COLO668 (cell line): ENCODE measurements around the gene PTN.
"Not testable (repeated sequence)": the region's sequence is repeated elsewhere in the genome, so short reads cannot be mapped to it uniquely, and the experiment has no call there.

Experiments
- DNase-seq: peaks from one replicate; lab custom pipeline; 2025; ENCODE audit not compliant: unreplicated experiment; lab: John Stamatoyannopoulos, UW

The PTN gene

DNA sequence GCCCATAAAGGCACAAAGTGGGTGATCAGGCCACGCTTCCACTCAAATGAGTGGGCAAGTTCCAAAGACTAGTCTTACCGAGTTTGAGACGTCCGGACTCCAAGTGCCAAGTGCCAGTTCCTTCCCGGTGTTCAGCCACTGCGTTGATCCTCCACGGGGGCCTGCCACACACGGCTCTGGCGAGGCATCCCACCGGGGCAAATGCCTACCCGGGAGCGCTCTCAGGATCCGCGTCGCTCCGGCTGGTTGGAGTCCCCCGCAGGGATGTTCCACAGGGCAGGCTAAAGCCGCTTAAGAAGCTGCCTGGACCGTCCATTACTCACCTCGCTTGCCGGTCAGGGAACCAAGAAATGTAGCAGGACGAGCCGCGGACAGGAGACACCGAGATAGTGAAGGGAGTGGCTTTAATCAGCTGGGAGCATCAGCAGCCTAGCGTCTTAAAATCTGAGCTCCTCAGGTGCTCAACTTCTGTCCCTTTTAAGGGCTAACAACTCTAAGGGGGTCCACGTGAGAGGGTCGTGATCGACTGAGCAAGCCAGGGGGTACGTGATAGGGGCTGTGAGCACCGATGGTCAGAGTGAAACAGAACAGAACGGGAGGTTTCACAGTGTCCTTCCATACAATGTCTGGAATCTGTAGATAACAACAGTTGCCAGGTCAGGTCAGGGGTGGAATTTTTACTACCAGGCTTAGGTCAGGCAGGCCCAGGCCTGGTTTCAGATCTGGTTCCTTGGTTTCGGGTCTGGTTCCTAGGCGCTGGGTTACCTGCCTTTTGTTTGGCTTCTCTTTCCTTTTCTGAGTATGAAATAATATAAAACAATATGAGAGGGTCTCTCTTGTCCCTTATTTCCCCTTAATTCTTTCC, 75.3 kb downstream of the PTN start:
- not testable (repeated sequence) for DNase-seq

DNA sequence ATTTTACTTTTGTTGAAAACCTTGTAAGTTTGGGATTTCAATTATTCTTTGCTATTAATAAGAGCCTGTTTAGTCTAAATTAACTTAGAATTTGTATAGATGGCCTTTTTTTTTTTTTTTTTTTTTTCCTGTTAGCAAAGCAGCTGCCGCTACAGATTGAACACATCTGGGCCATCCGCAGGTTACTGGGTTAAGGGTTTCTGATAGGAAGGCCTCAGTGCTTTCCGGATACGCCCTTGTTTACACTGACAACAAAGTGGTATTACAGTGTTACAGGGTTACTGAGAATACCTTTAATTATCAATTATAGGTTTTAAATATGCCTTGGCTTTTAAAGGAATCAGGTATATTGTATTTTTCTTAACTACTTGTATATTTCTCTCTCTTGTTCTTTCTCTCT, 76.8 kb downstream of the PTN start:
- no peak for DNase-seq

DNA sequence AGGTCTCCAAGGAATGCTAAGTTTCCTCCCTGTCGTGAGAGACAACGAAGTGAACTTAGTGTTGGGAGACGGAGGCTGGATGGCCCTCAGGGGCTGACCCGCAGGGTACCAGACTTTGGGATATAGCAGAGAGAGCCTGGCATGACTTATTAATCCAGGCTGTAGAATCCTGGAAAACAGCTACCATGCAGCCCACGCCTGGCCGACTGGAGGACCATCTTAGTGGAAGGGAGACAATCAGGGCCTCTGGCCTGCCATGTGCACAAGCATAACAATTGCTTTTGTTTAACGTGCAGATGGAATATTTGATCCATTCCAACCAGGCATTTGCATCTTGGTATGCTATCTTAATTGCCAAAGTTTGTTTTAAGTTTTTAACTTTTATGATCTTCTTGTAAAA, 78.1 kb downstream of the PTN start:
- DNase-seq: not testable (repeated sequence)

DNA sequence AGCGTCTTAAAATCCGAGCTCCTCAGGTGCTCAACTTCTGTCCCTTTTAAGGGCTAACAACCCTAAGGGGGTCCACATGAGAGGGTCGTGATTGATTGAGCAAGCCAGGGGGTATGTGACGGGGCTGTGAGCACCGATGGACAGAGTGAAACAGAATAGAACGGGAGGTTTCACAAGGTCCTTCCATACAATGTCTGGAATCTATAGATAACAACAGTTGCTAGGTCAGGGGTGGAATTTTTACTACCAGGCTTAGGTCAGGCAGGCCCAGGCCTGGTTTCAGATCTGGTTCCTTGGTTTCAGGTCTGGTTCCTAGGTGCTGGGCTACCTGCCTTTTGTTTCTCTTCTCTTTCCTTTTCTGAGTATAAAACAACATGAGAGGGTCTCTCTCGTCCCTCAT, 80.9 kb downstream of the PTN start:
- no peak for DNase-seq

DNA sequence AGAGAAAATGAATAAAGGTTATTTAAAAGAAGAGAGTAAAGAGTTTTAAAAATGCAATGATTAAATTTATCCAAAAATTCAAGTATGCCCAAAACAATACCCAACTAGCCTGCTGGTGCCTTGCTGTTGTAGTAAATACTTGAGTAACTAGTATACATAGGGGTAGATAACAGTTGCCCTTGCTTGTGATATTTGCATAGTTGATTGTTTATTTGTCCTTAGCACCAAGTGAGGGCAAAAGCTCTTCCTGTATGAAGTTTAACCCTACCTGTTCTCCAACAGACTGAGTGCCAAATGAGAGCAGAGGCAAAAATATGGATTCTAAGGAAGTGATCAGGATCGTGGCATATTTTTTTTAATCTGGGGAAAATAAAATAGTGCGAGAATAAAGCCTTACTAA, 85.0 kb downstream of the PTN start:
- no peak for DNase-seq

DNA sequence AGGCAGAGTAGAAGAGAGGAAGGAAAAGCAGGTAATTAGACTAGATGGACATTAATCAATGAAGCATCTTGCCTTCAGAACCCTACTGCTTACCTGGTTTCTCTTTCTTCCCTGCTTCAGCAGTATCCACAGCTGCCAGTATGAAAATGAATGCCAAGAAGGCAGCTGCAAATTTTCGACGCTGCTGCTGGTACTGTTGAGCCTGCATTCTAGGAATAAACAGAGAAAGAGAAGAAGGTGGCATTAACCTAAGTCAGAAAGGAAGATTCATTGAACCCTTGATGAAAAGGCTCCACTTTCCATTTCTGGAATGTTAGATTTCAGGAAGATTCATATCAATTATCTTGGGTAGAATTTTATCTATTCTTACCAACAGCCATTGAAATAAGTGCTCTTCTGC, 88.8 kb downstream of the PTN start:
- no peak for DNase-seq

DNA sequence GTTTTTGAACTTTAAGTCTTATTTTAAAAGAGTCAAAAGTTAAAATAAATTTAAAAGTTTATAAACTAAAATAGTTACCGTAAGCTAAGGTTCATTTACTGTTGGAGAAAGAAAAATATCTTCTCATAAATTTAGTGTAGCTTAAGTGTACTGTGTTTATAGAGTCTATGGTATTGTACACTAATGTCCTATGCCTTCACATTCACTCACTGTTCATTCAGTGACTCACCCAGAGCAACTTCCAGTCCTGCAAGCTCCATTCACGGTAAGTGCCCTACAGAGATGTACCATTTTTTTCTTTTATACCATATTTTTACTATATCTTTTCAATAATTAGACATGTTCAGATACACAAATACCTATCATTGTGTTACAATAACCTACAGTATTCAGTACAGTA, 97.6 kb downstream of the PTN start:
- DNase-seq: no peak

DNA sequence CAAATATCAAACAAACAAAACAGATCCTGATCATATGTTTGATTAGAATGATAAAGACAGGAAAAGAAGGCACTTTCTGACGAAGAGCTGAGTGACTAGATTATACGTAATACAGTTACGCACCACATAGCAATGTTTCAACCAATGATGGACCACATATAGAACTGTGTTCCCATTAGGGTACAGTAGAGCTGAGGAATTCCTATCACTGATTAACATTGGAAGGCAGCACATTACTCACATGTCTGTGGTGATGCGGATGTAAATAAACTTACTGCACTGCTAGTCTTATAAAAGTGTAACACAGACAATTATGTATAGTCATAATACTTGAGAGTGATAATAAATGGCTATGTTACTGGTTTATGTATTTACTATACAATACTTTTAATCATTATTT, 98.3 kb downstream of the PTN start:
- no peak for DNase-seq

DNA sequence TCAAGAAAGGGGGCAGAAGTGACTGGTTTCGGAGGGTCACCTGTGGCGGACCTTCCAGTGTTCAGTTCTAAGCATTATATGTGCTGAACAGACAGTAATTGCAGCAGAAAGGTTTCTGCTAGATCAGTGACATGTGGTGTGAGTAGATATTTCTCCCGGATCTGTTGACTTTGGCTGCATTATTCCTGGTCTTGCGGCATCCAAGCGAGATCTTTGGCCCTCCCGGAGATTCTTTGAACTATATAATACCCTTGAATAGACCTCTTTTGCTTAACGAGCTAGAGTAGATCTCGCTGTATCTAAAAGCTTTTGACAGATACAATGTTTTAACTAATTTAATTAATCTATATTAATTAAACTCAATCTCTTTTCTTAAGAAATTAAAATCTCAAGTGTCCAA, 99.8 kb downstream of the PTN start:
- no peak for DNase-seq

DNA sequence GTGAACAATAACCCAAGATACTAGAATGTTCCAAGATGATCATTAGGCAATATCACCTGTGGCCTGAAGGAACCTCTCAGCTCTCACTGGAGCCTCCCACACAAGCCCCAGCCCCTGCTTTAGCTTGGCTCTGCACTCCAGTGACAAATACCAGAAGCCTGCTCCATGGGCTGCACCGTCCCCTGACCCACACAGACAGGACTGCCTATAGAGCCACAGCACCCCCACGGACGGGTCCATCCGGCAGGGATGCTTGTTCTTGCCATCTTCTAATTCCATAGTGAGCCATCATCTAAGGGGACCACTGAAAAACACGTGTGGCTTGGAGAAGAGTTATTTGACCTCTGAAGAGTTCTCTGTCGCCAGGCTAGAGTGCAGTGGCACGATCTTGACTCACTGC, 100.9 kb downstream of the PTN start:
- no peak for DNase-seq

DNA sequence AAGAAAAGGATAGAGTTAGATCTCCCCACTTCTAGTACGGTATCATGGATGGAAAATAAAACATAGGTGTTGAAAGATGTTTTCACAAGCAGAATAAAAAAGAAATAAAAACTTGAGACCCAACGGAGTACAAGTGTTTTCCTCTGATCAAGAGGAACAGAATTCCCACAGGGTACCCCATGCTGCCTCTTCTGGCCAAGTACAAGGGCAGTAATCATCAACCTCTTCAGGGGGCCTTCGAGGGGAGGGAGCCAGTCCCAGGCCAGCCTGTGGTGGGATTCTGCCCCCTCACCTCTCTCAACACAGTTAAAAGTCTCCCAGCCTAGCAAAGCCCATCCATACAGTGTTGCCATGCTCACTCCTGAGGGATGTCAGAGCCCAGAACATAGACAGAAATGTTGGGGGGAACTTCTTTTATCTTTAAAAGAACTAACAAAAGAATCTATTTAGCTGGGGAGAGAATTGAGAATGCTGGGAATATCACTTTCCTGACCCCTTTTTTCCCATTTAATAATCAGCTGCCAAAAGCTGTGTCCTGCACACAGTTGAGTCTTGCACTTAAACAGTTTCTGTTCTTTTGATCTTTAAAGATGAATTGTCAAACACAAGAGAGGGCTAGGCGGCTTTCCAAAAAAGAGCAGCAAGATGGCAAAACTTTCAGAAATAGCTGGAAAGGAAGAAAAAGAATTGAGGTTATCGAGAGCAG, 101.7 kb downstream of the PTN start:
- no peak for DNase-seq

DNA sequence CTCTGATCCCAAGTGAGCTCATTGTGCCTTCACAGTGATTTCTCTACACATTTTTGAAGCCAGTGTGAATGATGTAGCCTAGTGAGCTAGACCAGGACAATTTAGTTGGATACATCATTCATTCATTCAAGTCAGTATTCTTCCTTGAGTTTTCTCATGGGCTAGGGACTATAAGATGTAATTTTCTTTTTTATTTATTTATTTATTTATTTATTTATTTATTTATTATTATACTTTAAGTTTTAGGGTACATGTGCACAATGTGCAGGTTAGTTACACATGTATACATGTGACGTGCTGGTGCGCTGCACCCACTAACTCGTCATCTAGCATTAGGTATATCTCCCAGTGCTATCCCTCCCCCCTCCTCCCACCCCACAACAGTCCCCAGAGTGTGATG, 104.3 kb downstream of the PTN start:
- DNase-seq: not testable (repeated sequence)

DNA sequence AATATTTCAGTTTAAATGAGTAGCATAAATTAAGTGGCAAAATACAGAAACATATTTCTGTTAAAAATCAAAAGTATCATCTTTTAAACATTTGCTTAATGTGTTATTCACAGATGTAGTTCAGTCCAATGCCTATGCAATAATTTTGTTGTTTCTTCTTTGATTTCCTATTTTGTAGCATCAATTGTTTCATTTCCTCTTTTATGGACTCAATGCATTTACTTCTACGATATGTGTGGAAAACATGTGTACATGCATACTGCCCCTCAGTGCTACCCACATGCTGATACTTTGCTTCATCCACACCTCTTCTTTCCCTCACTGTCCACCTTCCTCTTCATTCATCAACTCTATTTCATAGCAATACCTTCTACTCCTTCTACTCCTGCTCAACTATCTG, 108.1 kb downstream of the PTN start:
- no peak for DNase-seq

DNA sequence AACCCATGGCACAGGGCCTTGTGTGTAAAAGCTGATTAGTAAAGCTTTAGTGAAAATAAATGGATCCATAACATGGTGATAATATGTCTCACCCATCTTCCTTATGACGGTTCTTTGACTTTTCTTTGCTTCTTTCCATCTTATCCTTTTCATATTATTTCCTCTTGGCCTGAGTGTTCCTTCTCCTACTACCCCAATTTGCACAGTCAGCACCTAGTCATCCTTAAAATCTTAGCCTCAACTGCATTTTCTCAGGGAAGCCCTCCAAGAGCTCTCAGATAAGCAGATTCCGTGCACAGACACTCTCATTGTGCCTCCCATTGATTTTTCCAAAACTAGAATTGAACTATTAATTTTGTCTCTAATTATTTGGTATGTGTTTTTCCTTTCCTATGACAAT, 112.4 kb downstream of the PTN start:
- DNase-seq: no peak

DNA sequence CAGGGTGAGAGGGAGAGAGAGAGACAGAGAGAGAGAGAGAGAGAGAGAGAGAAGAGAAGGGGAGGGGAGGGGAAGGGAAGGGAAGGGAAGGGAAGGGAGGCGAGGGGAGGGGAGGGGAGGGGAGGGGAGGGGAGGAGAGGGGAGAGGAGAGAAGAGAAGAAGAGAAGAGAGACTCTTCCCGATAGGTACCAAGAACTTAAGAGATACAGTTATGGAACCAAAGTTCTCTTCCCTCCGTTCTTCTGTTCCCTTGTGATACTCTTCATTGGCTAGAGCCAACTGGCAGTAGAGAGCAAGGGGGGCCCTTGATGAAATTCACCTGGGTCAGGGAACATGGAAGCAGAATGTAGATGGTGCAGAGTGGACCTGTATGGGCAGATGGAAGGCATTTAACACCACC, 122.1 kb downstream of the PTN start:
- DNase-seq: no peak

DNA sequence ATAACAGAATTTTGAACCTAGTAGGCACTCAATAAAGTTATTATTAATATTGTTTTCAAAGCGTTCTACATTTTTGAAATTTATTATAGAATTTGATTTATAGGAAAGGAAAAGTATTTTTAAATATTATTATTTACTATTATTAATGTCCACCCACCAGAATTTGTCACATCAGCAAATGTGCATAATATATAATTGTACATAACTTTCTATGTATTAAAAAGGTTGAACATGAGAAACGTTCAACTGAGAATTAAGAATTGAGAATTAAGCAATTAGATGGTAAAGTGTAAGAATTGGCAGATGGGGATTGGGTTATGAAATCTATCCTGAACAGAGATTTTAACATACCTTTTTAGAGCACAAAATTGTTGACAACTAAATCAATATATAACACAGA, 129.8 kb downstream of the PTN start:
- DNase-seq: no peak

DNA sequence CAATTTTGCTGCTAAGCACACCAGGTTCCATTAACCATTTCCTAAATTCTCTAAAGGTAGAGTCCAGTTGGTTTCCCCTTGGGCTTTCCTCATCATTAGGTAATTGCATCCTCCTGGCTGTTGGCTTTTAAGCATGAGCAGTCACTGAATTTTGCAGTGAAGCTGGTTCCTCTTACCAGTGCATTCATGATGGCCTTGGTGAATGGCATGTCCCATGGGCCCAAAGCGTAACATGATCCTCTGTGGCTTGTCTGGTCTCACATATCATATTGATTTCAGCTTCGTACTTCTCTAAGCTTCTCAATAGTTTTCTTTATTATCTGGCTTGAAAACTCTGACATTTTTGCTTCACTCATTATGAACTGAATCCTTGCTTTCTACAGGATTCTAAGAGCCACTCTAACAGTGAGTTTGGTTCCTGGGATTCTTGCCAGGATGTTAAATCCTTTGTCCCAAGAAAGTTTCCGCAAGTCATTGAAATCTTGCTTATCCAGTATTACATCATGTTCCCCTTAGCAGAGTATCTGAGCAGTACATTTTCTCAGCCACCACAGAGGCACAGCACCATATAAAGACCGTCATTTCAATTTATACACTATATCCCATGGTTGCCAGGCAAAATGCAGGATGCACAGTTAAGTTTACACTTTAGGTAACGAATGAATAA, 134.2 kb downstream of the PTN start:
- no peak for DNase-seq

DNA sequence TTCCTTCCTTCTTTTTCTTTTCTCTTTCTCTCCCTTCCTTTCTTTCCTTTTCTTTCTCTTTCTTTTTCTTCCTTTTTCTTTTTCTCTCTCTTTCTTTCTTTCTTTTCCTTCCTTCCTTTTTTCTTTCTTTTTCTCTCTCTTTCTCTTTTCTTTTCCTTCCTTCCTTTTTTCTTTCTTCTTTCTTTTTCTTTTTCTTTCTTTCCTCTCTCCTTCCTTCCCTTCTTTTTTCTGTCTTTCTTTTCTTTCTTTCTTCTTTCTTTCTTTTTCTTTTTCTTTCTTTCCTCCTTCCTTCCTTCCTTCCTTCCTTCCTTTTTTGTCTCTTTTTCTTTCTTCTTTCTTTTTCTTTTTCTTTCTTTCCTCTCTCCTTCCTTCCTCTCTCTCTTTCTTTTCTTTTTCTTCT, 136.8 kb downstream of the PTN start:
- DNase-seq: no peak

DNA sequence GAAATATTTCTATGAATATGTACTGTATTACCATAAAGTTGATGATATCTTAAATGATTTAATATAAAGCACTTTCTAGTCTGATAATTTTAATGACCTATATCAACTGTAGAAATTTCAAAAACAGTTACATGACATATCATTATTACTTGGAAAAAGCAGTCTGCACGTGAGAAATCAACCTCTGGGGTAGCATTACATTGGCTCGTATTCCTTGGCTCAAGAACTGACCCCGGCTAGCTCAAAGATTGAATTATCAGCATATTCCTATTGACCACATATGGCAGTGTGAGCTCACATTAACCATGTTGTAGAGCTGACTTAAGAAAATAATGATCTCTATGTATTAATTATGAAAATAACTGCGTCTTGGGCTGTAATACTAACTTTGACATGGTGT, 139.3 kb downstream of the PTN start:
- DNase-seq: no peak

DNA sequence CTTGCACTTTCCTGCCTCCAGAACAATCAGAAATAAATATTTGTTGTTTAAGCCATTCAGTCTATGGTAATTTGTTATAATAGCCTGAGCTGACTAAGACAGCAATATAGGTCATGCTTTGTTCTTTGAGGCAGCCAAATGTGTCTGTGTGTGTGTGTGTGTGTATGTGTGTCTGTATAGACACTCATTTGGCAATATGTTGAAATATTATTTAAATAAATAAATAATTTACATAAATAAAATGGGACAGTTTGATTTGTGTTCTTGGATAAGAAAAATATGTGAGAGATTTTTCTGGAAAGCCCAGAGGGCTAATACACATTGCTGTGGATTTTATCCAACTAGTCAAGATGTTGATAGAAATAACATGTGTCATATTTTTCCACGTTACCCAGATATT, 140.2 kb downstream of the PTN start:
- DNase-seq: no peak

DNA sequence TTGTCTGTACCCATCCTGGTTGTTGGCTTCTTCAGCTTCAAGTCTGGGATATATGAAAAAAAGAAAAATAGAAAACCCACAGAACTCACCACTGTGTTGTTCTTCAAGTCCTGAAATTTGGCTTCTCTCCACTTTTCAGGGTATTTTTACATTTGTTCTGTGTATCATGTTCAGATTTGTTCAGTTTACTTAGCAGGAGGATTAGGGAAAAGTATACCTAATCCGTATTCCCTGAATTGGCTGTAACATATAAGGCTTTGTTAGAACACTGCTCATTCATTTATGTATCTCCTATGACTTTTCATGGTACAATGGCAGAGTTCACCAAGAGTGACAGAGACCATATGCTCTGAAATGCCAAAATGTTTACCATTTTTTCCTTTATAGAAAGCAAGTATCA, 146.9 kb downstream of the PTN start:
- DNase-seq: no peak

DNA sequence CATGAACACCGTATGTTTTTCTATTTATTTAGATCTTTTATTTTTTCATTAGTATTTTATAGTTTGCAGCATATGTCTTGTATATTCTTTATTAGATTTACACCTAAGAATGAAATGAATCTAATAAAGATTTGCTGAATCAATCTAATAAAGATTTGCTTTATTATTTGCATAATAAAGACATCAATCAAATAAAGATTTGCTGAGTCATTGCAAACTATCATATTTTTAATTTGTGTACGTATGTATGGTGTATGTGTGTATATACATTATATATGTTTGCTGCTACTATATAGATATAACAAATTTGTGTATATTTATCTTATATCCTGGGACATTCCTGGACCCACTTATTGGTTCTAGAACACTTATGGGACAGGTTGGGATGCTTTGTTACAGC, 147.5 kb downstream of the PTN start:
- DNase-seq: no peak
